HCT116 (cell line): ENCODE data around the gene GATM. TPM values are rescaled to one million over a fixed set of nuclear protein-coding genes. Genes with fewer than 3 reads are reported as not detected.

Experiments used
- ATAC-seq: fragments of 200-7000 bp; cut with Tn5 transposase; 2 replicates; pipeline ENCODE4 v1.9.1; 2020; ENCODE audit warnings: mild to moderate bottlenecking, moderate library complexity
- BruUV-seq: library from RNA; stranded (reverse); fragments of 400-500 nt; replicated peaks from 2 replicates; lab custom pipeline; 2021; lab: Mats Ljungman, UMichigan
- CTCF ChIA-PET: fragments of 300-600 bp; sonication (Branson Sonifier 250); formaldehyde crosslinking; loops from one replicate; lab custom pipeline; 2021; ENCODE audit warnings: antibody characterized with exemption; lab: Charles Lee
- POLR2A ChIA-PET: fragments of 300-600, 350-600 bp; sonication (Branson Sonifier 250); formaldehyde crosslinking; loops from one replicate; lab custom pipeline; 2021; ENCODE audit warnings: antibody characterized with exemption; lab: Charles Lee
- RAD21 ChIA-PET, 2 experiments: fragments of 300-600 bp; sonication (Branson Sonifier 250); formaldehyde crosslinking; loops; one replicate each; lab custom pipeline; 2023; ENCODE audit warnings: low total read pairs in 2 of 2; ENCODE audit not compliant: uncharacterized antibody in 2 of 2, unreplicated experiment in 2 of 2, low non-redundant PET in 1 of 2; lab: Charles Lee
- DNase-seq: peaks from one replicate; pipeline ENCODE4 v3.0.0-alpha.2; 2010; ENCODE audit warnings: low read depth, low spot score
- H2AFZ ChIP-seq: fragments of 200-600 bp; shearing (Covaris generic), sonication (generic); 2 replicates; pipeline ENCODE4 v1.6.1; 2017; ENCODE audit warnings: low read depth, mixed run types, mixed read lengths, antibody characterized with exemption, low read length; ENCODE audit not compliant: poor library complexity, severe bottlenecking
- H3K27ac ChIP-seq: 2 replicates; pipeline ENCODE4 v1.5.1; 2012; ENCODE audit warnings: low read depth, low read length
- H3K27me3 ChIP-seq: fragments of 200-600 bp; sonication (generic); 2 replicates; pipeline ENCODE4 v1.6.1; 2016; ENCODE audit warnings: mixed run types, low read length, mixed read lengths; ENCODE audit not compliant: insufficient read depth
- H3K36me3 ChIP-seq, 2 experiments: fragments of 200-500 bp in 1 of 2; fragments of 200-600 bp in 1 of 2; sonication (Bioruptor generic) in 1 of 2; sonication (generic) in 1 of 2; 2 replicates each; pipeline versions ENCODE4 v1.5.1 to v1.6.1; 2014 to 2016; ENCODE audit warnings: low read length in 2 of 2, inconsistent platforms in 1 of 2, mixed read lengths in 1 of 2, mixed run types in 1 of 2; ENCODE audit not compliant: insufficient read depth in 2 of 2, control insufficient read depth in 1 of 2
- H3K4me1 ChIP-seq, 2 experiments: fragments of 200-600 bp in 1 of 2; sonication (generic) in 1 of 2; 2 replicates each; pipeline versions ENCODE4 v1.5.1 to v1.6.1; 2012 to 2017; ENCODE audit warnings: low read length in 2 of 2, inconsistent platforms in 1 of 2, mild to moderate bottlenecking in 1 of 2, mixed read lengths in 1 of 2, mixed run types in 1 of 2, moderate library complexity in 1 of 2; ENCODE audit not compliant: insufficient read depth in 2 of 2, control insufficient read depth in 1 of 2
- H3K4me2 ChIP-seq: fragments of 200-600 bp; sonication (generic); 2 replicates; pipeline ENCODE4 v1.6.1; 2017; ENCODE audit warnings: mixed run types, low read length, mixed read lengths
- H3K4me3 ChIP-seq, 2 experiments: fragments of 200-600 bp in 1 of 2; sonication (generic) in 1 of 2; replicated peaks in 1 of 2; 2 replicates each; pipeline ENCODE4 v1.5.1; 2011 to 2016; ENCODE audit warnings: low read length in 2 of 2, control low read depth in 1 of 2, low read depth in 1 of 2, mild to moderate bottlenecking in 1 of 2, mixed read lengths in 1 of 2, mixed run types in 1 of 2
- H3K79me2 ChIP-seq: fragments of 200-600 bp; sonication (generic); 2 replicates; pipeline ENCODE4 v1.6.1; 2017; ENCODE audit warnings: mild to moderate bottlenecking, mixed run types, low read length, moderate library complexity, mixed read lengths; ENCODE audit not compliant: insufficient read depth
- H3K9ac ChIP-seq: fragments of 200-600 bp; sonication (generic); 2 replicates; pipeline ENCODE4 v1.6.1; 2016; ENCODE audit warnings: low read length, mixed read lengths
- H3K9me2 ChIP-seq: fragments of 200-600 bp; sonication (generic), shearing (Covaris generic); 2 replicates; pipeline ENCODE4 v1.6.1; 2017; ENCODE audit warnings: mixed run types, mild to moderate bottlenecking, moderate library complexity; ENCODE audit not compliant: insufficient read depth
- H3K9me3 ChIP-seq, 2 experiments: fragments of 200-500 bp in 1 of 2; fragments of 200-600 bp in 1 of 2; sonication (Bioruptor generic) in 1 of 2; sonication (generic) in 1 of 2; 2 replicates each; pipeline ENCODE4 v1.6.1; 2014 to 2017; ENCODE audit warnings: low read length in 2 of 2, mixed read lengths in 2 of 2, inconsistent platforms in 1 of 2, low read depth in 1 of 2, mild to moderate bottlenecking in 1 of 2, mixed run types in 1 of 2, moderate library complexity in 1 of 2; ENCODE audit not compliant: control insufficient read depth in 1 of 2, insufficient read depth in 1 of 2
- H4K20me1 ChIP-seq: fragments of 200-600 bp; sonication (generic), shearing (Covaris generic); 2 replicates; pipeline ENCODE4 v1.6.1; 2017; ENCODE audit warnings: mixed run types, mild to moderate bottlenecking, moderate library complexity; ENCODE audit not compliant: insufficient read depth
- CBX3 ChIP-seq: IDR thresholded peaks from 2 replicates; pipeline ENCODE4 v1.6.1; 2012; ENCODE audit warnings: low read depth
- CEBPB ChIP-seq: IDR thresholded peaks from 2 replicates; pipeline ENCODE4 v1.6.1; 2012; ENCODE audit warnings: low read depth
- EGR1 ChIP-seq: IDR thresholded peaks from 2 replicates; pipeline ENCODE4 v1.6.1; 2012; ENCODE audit warnings: low read depth
- ELF1 ChIP-seq: IDR thresholded peaks from 2 replicates; pipeline ENCODE4 v1.6.1; 2012; ENCODE audit warnings: low read depth, borderline replicate concordance
- EZH2 ChIP-seq: fragments of 200-600 bp; sonication (generic); IDR thresholded peaks from 2 replicates; pipeline ENCODE4 v1.6.1; 2017; ENCODE audit warnings: antibody characterized with exemption, mixed run types
- EZH2phosphoT487 ChIP-seq: fragments of 200-600 bp; IDR thresholded peaks from 2 replicates; pipeline ENCODE4 v1.6.1; 2018; ENCODE audit warnings: antibody characterized with exemption, borderline replicate concordance
- FOSL1 ChIP-seq: IDR thresholded peaks from 2 replicates; pipeline ENCODE4 v1.6.1; 2012; ENCODE audit warnings: low read depth
- JUND ChIP-seq: IDR thresholded peaks from 2 replicates; pipeline ENCODE4 v1.6.1; 2012
- RAD21 ChIP-seq: IDR thresholded peaks from 2 replicates; pipeline ENCODE4 v1.6.1; 2012; ENCODE audit warnings: low read depth, mild to moderate bottlenecking
- SP1 ChIP-seq: IDR thresholded peaks from 2 replicates; pipeline ENCODE4 v1.6.1; 2012; ENCODE audit warnings: low read depth
- SRF ChIP-seq: IDR thresholded peaks from 2 replicates; pipeline ENCODE4 v1.6.1; 2012; ENCODE audit warnings: low read depth
- TCF7L2 ChIP-seq: IDR thresholded peaks from 2 replicates; pipeline ENCODE4 v1.7.0; 2011; ENCODE audit warnings: borderline replicate concordance, inconsistent platforms; ENCODE audit not compliant: insufficient read depth, insufficient read length; ENCODE audit errors: extremely low read depth
- YY1 ChIP-seq: IDR thresholded peaks from 2 replicates; pipeline ENCODE4 v1.6.1; 2011; ENCODE audit warnings: low read length, low read depth, moderate library complexity, mild to moderate bottlenecking; ENCODE audit not compliant: insufficient replicate concordance; ENCODE audit errors: extremely low read depth
- ZFX ChIP-seq: fragments of 450-650 bp; IDR thresholded peaks from 2 replicates; pipeline ENCODE4 v1.6.1; 2017
- ZNF274 ChIP-seq: fragments of 200-500 bp; sonication (Bioruptor generic); IDR thresholded peaks from 2 replicates; pipeline ENCODE4 v1.6.1; 2014; ENCODE audit warnings: mild to moderate bottlenecking, low read depth, low read length, inconsistent platforms
- intact Hi-C: fragments of 100-400 bp; cut with micrococcal nuclease; formaldehyde crosslinking; loops from 2 replicates; pipeline ENCODE4 v1.10.0; 2022
- total RNA-seq: library from RNA; stranded (reverse); gene quantifications from one replicate; pipeline ENCODE4 v1.2.1, GENCODE V29; 2021; ENCODE audit not compliant: unreplicated experiment
- TF ChIP-seq, protein P1 (sequence below): IDR thresholded peaks from 2 replicates; pipeline ENCODE4 v1.6.1; 2012
- TF ChIP-seq, protein P2 (sequence below), 3 experiments: fragments of 200-600 bp in 1 of 3; sonication (generic) in 1 of 3; IDR thresholded peaks in 2 of 3; conservative IDR thresholded peaks in 1 of 3; 2 replicates each; pipeline ENCODE4 v1.5.1; 2012 to 2017; ENCODE audit warnings: low read depth in 2 of 3, low read length in 2 of 3, antibody characterized with exemption in 1 of 3, borderline replicate concordance in 1 of 3, control low read depth in 1 of 3, mild to moderate bottlenecking in 1 of 3, mixed read lengths in 1 of 3, mixed run types in 1 of 3, moderate library complexity in 1 of 3; ENCODE audit not compliant: insufficient read depth in 1 of 3
- TF ChIP-seq, protein P3 (sequence below): IDR thresholded peaks from 2 replicates; pipeline ENCODE4 v1.6.1; 2012
- TF ChIP-seq, protein P4 (sequence below): IDR thresholded peaks from 2 replicates; pipeline ENCODE4 v1.6.1; 2011; ENCODE audit warnings: mild to moderate bottlenecking, low read length, moderate library complexity; ENCODE audit not compliant: insufficient replicate concordance; ENCODE audit errors: extremely low read depth
- TF ChIP-seq, protein P5 (sequence below): IDR thresholded peaks from 2 replicates; pipeline ENCODE4 v1.6.1; 2012; ENCODE audit warnings: low read depth

GATM gene
- total RNA-seq, 1 experiment from 2014 or later, result 3.1 TPM

DNA sequence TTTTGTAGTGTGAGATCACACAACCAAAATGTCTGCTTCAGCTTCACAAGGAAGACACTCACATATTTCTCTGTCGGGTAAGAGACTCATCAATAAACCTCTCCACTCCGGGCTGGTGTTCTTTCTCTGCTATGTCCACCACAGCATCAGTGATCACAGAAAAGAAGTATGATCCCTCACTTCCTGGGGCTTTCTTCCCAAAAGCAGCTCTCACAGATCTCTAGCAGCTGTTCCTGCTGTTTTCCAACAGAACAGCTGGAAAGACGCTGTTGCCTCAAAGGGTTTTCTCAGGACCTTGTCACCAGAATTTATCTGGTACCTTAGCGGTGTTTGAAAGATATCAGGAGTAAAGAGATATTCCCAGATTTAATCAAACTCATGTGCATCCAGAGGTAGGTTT, 46.4 kb downstream of the GATM start:
- no peaks in the 10 kb centered on the region for H3K9me2 ChIP-seq
- no peaks in the 10 kb centered on the region for H3K79me2 ChIP-seq
- DNase-seq (no peak), ATAC-seq (no peak)
- H3K4me3 ChIP-seq, result no peak overlapping the region
- no peaks in the 10 kb centered on the region for H3K36me3 ChIP-seq
- intact Hi-C loops, result no loop called here
- ChIA-PET CTCF (no interaction called here), POLR2A (no interaction called here), RAD21 (no interaction called here)
- BruUV-seq, result no TSS peak
- TF ChIP-seq EGR1 (no peak), SRF (no peak), JUND (no peak), CEBPB (no peak), EZH2 (no peak), FOSL1 (no peak), SP1 (no peak), TCF7L2 (no peak), ZNF274 (no peak), EZH2phosphoT487 (no peak), ELF1 (no peak), CBX3 (no peak), ZFX (no peak), YY1 (no peak), RAD21 (no peak)
- TF ChIP-seq, protein P1, sequence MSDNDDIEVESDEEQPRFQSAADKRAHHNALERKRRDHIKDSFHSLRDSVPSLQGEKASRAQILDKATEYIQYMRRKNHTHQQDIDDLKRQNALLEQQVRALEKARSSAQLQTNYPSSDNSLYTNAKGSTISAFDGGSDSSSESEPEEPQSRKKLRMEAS, result no peak
- TF ChIP-seq, protein P2, sequence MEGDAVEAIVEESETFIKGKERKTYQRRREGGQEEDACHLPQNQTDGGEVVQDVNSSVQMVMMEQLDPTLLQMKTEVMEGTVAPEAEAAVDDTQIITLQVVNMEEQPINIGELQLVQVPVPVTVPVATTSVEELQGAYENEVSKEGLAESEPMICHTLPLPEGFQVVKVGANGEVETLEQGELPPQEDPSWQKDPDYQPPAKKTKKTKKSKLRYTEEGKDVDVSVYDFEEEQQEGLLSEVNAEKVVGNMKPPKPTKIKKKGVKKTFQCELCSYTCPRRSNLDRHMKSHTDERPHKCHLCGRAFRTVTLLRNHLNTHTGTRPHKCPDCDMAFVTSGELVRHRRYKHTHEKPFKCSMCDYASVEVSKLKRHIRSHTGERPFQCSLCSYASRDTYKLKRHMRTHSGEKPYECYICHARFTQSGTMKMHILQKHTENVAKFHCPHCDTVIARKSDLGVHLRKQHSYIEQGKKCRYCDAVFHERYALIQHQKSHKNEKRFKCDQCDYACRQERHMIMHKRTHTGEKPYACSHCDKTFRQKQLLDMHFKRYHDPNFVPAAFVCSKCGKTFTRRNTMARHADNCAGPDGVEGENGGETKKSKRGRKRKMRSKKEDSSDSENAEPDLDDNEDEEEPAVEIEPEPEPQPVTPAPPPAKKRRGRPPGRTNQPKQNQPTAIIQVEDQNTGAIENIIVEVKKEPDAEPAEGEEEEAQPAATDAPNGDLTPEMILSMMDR (IDR thresholded peaks at IDR 0.05 in 2 of 3, conservative IDR thresholded peaks at IDR 0.05 in 1 of 3; ENCODE audit: borderline replicate concordance in 1 of 3, insufficient read depth in 1 of 3, low read depth in 2 of 3, low read length in 2 of 3), result no peak
- TF ChIP-seq, protein P3, sequence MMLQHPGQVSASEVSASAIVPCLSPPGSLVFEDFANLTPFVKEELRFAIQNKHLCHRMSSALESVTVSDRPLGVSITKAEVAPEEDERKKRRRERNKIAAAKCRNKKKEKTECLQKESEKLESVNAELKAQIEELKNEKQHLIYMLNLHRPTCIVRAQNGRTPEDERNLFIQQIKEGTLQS, result no peak
- TF ChIP-seq, protein P4, sequence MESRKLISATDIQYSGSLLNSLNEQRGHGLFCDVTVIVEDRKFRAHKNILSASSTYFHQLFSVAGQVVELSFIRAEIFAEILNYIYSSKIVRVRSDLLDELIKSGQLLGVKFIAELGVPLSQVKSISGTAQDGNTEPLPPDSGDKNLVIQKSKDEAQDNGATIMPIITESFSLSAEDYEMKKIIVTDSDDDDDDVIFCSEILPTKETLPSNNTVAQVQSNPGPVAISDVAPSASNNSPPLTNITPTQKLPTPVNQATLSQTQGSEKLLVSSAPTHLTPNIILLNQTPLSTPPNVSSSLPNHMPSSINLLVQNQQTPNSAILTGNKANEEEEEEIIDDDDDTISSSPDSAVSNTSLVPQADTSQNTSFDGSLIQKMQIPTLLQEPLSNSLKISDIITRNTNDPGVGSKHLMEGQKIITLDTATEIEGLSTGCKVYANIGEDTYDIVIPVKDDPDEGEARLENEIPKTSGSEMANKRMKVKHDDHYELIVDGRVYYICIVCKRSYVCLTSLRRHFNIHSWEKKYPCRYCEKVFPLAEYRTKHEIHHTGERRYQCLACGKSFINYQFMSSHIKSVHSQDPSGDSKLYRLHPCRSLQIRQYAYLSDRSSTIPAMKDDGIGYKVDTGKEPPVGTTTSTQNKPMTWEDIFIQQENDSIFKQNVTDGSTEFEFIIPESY, result no peak
- TF ChIP-seq, protein P5, sequence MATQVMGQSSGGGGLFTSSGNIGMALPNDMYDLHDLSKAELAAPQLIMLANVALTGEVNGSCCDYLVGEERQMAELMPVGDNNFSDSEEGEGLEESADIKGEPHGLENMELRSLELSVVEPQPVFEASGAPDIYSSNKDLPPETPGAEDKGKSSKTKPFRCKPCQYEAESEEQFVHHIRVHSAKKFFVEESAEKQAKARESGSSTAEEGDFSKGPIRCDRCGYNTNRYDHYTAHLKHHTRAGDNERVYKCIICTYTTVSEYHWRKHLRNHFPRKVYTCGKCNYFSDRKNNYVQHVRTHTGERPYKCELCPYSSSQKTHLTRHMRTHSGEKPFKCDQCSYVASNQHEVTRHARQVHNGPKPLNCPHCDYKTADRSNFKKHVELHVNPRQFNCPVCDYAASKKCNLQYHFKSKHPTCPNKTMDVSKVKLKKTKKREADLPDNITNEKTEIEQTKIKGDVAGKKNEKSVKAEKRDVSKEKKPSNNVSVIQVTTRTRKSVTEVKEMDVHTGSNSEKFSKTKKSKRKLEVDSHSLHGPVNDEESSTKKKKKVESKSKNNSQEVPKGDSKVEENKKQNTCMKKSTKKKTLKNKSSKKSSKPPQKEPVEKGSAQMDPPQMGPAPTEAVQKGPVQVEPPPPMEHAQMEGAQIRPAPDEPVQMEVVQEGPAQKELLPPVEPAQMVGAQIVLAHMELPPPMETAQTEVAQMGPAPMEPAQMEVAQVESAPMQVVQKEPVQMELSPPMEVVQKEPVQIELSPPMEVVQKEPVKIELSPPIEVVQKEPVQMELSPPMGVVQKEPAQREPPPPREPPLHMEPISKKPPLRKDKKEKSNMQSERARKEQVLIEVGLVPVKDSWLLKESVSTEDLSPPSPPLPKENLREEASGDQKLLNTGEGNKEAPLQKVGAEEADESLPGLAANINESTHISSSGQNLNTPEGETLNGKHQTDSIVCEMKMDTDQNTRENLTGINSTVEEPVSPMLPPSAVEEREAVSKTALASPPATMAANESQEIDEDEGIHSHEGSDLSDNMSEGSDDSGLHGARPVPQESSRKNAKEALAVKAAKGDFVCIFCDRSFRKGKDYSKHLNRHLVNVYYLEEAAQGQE, result no peak
- H3K4me2 ChIP-seq, result no peak overlapping the region
- no peaks in the 10 kb centered on the region for H3K4me1 ChIP-seq
- H3K27ac ChIP-seq, result no peak overlapping the region
- no peaks in the 10 kb centered on the region for H3K27me3 ChIP-seq
- H3K9me3 ChIP-seq, result no peaks in the 10 kb centered on the region
- H3K9ac ChIP-seq, result no peak overlapping the region
- no peaks in the 10 kb centered on the region for H4K20me1 ChIP-seq
- no peak overlapping the region for H2AFZ ChIP-seq
